GM12878 (cell line): ENCODE data around the gene BRD3. TPM values are rescaled to one million over a fixed set of nuclear protein-coding genes. Genes with fewer than 3 reads are reported as not detected.
A peak's percentile ranks its signal among the peaks of the same experiment; 100 is the strongest.

Experiments
- CUX1 ChIP-seq: IDR thresholded peaks from 2 replicates; pipeline ENCODE4 v1.6.1; 2012; ENCODE audit warnings: improper control_type of control experiment, low read depth, low read length; ENCODE audit not compliant: insufficient replicate concordance
- HSF1 ChIP-seq: fragments of 150-350 bp; IDR thresholded peaks from 2 replicates; pipeline ENCODE4 v1.6.1; 2014; ENCODE audit warnings: mild to moderate bottlenecking, low read depth, low read length
- IKZF2 ChIP-seq, 2 experiments: fragments of 450-650 bp; IDR thresholded peaks; 2 replicates each; pipeline ENCODE4 v1.6.1; 2017; ENCODE audit warnings: mild to moderate bottlenecking in 2 of 2, moderate library complexity in 2 of 2
- JUND ChIP-seq: IDR thresholded peaks from 2 replicates; pipeline ENCODE4 v1.6.1; 2012; ENCODE audit warnings: low read depth, mild to moderate bottlenecking, low read length, improper control_type of control experiment, moderate library complexity
- MAX ChIP-seq: IDR thresholded peaks from 2 replicates; pipeline ENCODE4 v1.6.1; 2012; ENCODE audit warnings: low read depth, low read length, improper control_type of control experiment
- MXI1 ChIP-seq: fragments of 150-350 bp; IDR thresholded peaks from 2 replicates; pipeline ENCODE4 v1.6.1; 2011; ENCODE audit warnings: low read depth, mild to moderate bottlenecking, inconsistent platforms, low read length, improper control_type of control experiment
- PAX5 ChIP-seq: IDR thresholded peaks from 2 replicates; pipeline ENCODE4 v1.6.1; 2011; ENCODE audit warnings: low read depth, low read length, borderline replicate concordance
- POU2F2 ChIP-seq: IDR thresholded peaks from 3 replicates; pipeline ENCODE4 v1.6.1; 2011; ENCODE audit warnings: low read depth, mild to moderate bottlenecking, low read length, borderline replicate concordance
- RCOR1 ChIP-seq: conservative IDR thresholded peaks from 2 replicates; pipeline ENCODE4 v1.6.1; 2012; ENCODE audit warnings: low read depth, low read length, improper control_type of control experiment
- RELA ChIP-seq: fragments of 450-650 bp; IDR thresholded peaks from 2 replicates; pipeline ENCODE4 v1.8.0; 2014; ENCODE audit warnings: borderline replicate concordance; ENCODE audit not compliant: partially characterized antibody
- TCF12 ChIP-seq: IDR thresholded peaks from 2 replicates; pipeline ENCODE4 v1.6.1; 2011; ENCODE audit warnings: low read depth, mild to moderate bottlenecking, low read length
- USF2 ChIP-seq: IDR thresholded peaks from 2 replicates; pipeline ENCODE4 v1.6.1; 2011; ENCODE audit warnings: low read depth, low read length, improper control_type of control experiment, borderline replicate concordance
- WRNIP1 ChIP-seq: IDR thresholded peaks from 2 replicates; pipeline ENCODE4 v1.6.1; 2011; ENCODE audit warnings: low read depth, low read length, improper control_type of control experiment, borderline replicate concordance
- ZBTB33 ChIP-seq: fragments of 450-650 bp; IDR thresholded peaks from 2 replicates; pipeline ENCODE4 v1.6.1; 2017; ENCODE audit warnings: mild to moderate bottlenecking
- ZNF24 ChIP-seq: fragments of 450-650 bp; IDR thresholded peaks from 2 replicates; pipeline ENCODE4 v1.6.1; 2017; ENCODE audit warnings: antibody characterized with exemption, mild to moderate bottlenecking
- polyA plus RNA-seq, 11 experiments: library from polyadenylated mRNA; depleted of rRNA in 4 of 11; unstranded in 6 of 11; stranded (reverse) in 5 of 11; fragments of >200 nt; fragmentation: Nextera tagmentation in 4 of 11; fragmentation: Illumina TruSeq in 1 of 11; extraction: Ambion mirVana in 4 of 11; extraction: Trizol in 1 of 11; gene quantifications; 1 replicate in 1 of 11; 2 replicates in 10 of 11; pipeline versions ENCODE4 v1.2.1 to v1.2.3, GENCODE V29; 2011 to 2016; ENCODE audit warnings: inconsistent platforms in 2 of 11, missing spikeins in 2 of 11, low read depth in 1 of 11
- total RNA-seq, 4 experiments: library from RNA; depleted of rRNA in 3 of 4; stranded (reverse); fragments of >200 nt in 3 of 4; fragmentation: Illumina TruSeq in 1 of 4; extraction: Trizol in 1 of 4; gene quantifications; 2 replicates each; pipeline versions ENCODE4 v1.2.1 to v1.2.3, GENCODE V29; 2013 to 2021

Gene BRD3
- total and polyA plus RNA-seq, 10 of the 15 experiments (the other 5 are each of a cell fraction or from before 2014, with no cell fraction given): 0.53 to 20.8 (median 4.8) TPM

- TF ChIP-seq CUX1 (no peak), TCF12 (peak; percentile 54; the same call in 1 of the 2 replicates), MAX (0 out of 2 replicates have a peak, but pooled peaks have one; percentile 27), JUND (no peak), ZNF24 (no peak), IKZF2 (IDR thresholded peaks at IDR 0.05) (no peak), WRNIP1 (no peak), ZBTB33 (no peak), USF2 (no peak), RCOR1 (no peak), RELA (peak; percentile 75), PAX5 (no peak), MXI1 (no peak), POU2F2 (peak; percentile 54; the same call in 1 of the 3 replicates), HSF1 (no peak)
These were observed 73.3 kb downstream of the BRD3 start (continued) for GRCh38 chr9:133994353-133995011.
